Gastrocnemius medialis (tissue), 4 donors: ENCODE results near the gene TNPO2. TPM values are rescaled to one million over a fixed set of nuclear protein-coding genes. Genes with fewer than 3 reads are reported as not detected.

Experiments
- ATAC-seq, 2 donors: fragments of 150-250 bp; one replicate each; pipeline ENCODE4 v1.9.1; 2016
- DNase-seq, 2 donors: peaks; one replicate each; pipeline ENCODE4 v3.0.0-alpha.2; 2019
- H3K27ac ChIP-seq, 4 donors: fragments of 200-600 bp; sonication (generic); 1 replicate in 1 of 4; 2 replicates in 3 of 4; pipeline ENCODE4 v1.5.1; 2016 to 2018; ENCODE audit warnings: mild to moderate bottlenecking in 2 of 4, moderate library complexity in 1 of 4
- H3K27me3 ChIP-seq, 3 donors: fragments of 200-600 bp; sonication (generic) in 2 of 3; 1 replicate in 1 of 3; 2 replicates in 2 of 3; pipeline versions ENCODE4 v1.5.1 to v1.6.0; 2016 to 2019; ENCODE audit warnings: mild to moderate bottlenecking in 1 of 3, moderate library complexity in 1 of 3
- H3K36me3 ChIP-seq, 2 donors: fragments of 200-600 bp; sonication (generic) in 1 of 2; one replicate each; pipeline ENCODE4 v1.5.1; 2017 to 2018
- H3K4me1 ChIP-seq, 2 donors: fragments of 200-600 bp; sonication (generic) in 1 of 2; one replicate each; pipeline ENCODE4 v1.5.1; 2016 to 2017; ENCODE audit warnings: mild to moderate bottlenecking in 2 of 2
- H3K4me3 ChIP-seq, 4 donors: fragments of 200-600 bp; sonication (generic) in 3 of 4; 1 replicate in 1 of 4; 2 replicates in 3 of 4; pipeline ENCODE4 v1.5.1; 2016 to 2019; ENCODE audit warnings: mild to moderate bottlenecking in 2 of 4
- H3K9me3 ChIP-seq, 3 donors: fragments of 200-600 bp; sonication (generic) in 2 of 3; 1 replicate in 1 of 3; 2 replicates in 2 of 3; pipeline ENCODE4 v1.5.1; 2016 to 2019
- POLR2A ChIP-seq, 2 donors: fragments of 450-650 bp; IDR thresholded peaks; one replicate each; pipeline ENCODE4 v1.6.1; 2017; ENCODE audit warnings: antibody characterized with exemption in 2 of 2, mild to moderate bottlenecking in 2 of 2, moderate library complexity in 2 of 2
- in situ Hi-C, 4 donors: fragments of 200-750 bp; cut with MboI; loops; one replicate each; pipeline versions ENCODE4 v1.15.0 to v1.8.0; 2017; ENCODE audit warnings: low sequenced_read_pairs in 4 of 4
- intact Hi-C: fragments of 100-400 bp; cut with DNase I; formaldehyde crosslinking; loops from one replicate; pipeline ENCODE4 v1.15.1; 2023; ENCODE audit warnings: low total_unique reads
- total RNA-seq, 4 donors: library from RNA; depleted of rRNA; stranded (reverse); fragments of >200 nt; gene quantifications; one replicate each; pipeline versions ENCODE4 v1.1.0 to v1.2.3, GENCODE V29; 2016
- TF ChIP-seq, protein P1 (sequence below), 5 experiments: fragments of 450-650 bp in 3 of 5; fragments of 200-600 bp in 2 of 5; sonication (generic) in 2 of 5; IDR thresholded peaks in 4 of 5; conservative IDR thresholded peaks in 1 of 5; 1 replicate in 4 of 5; 2 replicates in 1 of 5; pipeline ENCODE4 v1.5.1; 2016 to 2019; ENCODE audit warnings: antibody characterized with exemption in 5 of 5, mild to moderate bottlenecking in 3 of 5, moderate library complexity in 3 of 5

The TNPO2 gene
- total RNA-seq, 4 donors from 2014 or later: 32.1 to 49.9 (median 42.0) TPM

DNA sequence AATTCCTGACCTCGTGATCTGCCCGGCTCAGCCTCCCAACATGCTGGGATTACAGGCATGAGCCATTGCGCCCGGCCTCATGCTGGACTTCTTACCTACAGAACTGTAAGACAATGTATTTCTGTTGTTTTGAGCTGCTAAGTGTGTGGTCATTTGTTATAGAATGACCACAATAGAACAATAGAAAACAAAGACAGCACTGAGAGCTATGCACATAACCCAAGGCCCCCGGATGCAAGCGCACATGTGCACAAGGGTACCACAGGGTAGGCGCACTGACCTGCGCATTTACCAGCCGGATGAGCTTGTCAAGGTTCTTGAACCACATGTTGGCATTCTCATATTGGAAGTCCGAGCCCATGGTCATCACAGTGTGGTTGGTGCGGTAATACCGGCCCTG, 62.8 kb downstream of the TNPO2 start:
- DNase-seq (no peak), ATAC-seq (no peak)
- intact Hi-C loops: no loop called here
- no peaks in the 10 kb centered on the region for H3K9me3 ChIP-seq
- H3K27ac ChIP-seq: no peak overlapping the region
- H3K36me3 ChIP-seq: peaks cover 0 to 78% of the 10 kb centered on the region in 2 donors
- TF ChIP-seq POLR2A (IDR thresholded peaks at IDR 0.05): no peak
- TF ChIP-seq, protein P1, sequence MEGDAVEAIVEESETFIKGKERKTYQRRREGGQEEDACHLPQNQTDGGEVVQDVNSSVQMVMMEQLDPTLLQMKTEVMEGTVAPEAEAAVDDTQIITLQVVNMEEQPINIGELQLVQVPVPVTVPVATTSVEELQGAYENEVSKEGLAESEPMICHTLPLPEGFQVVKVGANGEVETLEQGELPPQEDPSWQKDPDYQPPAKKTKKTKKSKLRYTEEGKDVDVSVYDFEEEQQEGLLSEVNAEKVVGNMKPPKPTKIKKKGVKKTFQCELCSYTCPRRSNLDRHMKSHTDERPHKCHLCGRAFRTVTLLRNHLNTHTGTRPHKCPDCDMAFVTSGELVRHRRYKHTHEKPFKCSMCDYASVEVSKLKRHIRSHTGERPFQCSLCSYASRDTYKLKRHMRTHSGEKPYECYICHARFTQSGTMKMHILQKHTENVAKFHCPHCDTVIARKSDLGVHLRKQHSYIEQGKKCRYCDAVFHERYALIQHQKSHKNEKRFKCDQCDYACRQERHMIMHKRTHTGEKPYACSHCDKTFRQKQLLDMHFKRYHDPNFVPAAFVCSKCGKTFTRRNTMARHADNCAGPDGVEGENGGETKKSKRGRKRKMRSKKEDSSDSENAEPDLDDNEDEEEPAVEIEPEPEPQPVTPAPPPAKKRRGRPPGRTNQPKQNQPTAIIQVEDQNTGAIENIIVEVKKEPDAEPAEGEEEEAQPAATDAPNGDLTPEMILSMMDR (IDR thresholded peaks at IDR 0.05 in 4 of 5, conservative IDR thresholded peaks at IDR 0.05 in 1 of 5): no peak
- H3K4me3 ChIP-seq: no peak overlapping the region
- in situ Hi-C loops: no loop called here
- no peaks in the 10 kb centered on the region for H3K27me3 ChIP-seq
- peaks cover 3 to 6% of the 10 kb centered on the region in 2 donors for H3K4me1 ChIP-seq

DNA sequence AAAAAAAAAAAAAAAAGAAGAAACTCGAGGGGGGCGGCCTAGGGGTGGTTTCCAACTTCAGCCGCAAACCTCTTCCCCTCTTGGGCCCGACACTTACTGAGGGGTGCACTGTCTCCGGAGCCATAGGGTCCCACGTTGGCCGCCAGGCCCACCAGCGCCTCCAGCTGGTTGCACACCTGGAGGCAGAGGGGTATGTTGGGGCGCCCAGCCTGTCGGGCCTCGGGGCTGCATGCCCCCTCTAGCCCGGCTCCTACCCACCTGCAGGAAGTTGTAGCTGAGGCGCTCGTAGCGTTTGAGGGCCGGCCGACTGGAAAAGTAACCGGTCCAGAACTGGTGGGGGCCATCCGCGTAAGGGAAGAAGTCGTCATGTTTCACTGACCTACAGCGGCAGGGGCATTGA, 65.8 kb downstream of the TNPO2 start:
- Histone ChIP-seq H3K9me3 (no peaks in the 10 kb centered on the region), H3K4me1 (no peaks in the 10 kb centered on the region), H3K36me3 (peaks cover 0 to 76% of the 10 kb centered on the region in 2 donors), H3K27ac (no peak overlapping the region), H3K27me3 (no peaks in the 10 kb centered on the region), H3K4me3 (no peak overlapping the region)
- DNase-seq: no peak
- intact Hi-C loops (no loop called here), in situ Hi-C loops (no loop called here)
- TF ChIP-seq, protein P1 (IDR thresholded peaks at IDR 0.05 in 4 of 5, conservative IDR thresholded peaks at IDR 0.05 in 1 of 5): no peak
- ATAC-seq: no peak

GRCh38 chr19:12656899-12657571, 66.7 kb downstream of the TNPO2 start:
- in situ Hi-C loops: no loop called here
- Histone ChIP-seq H3K4me1 (no peaks in the 10 kb centered on the region), H3K4me3 (no peak overlapping the region), H3K27ac (no peak overlapping the region), H3K36me3 (peaks cover 0 to 70% of the 10 kb centered on the region in 2 donors), H3K27me3 (no peaks in the 10 kb centered on the region), H3K9me3 (no peaks in the 10 kb centered on the region)
- ATAC-seq: no peak
- intact Hi-C loops: no loop called here
- TF ChIP-seq, protein P1 (IDR thresholded peaks at IDR 0.05 in 4 of 5, conservative IDR thresholded peaks at IDR 0.05 in 1 of 5): no peak
- no peak for TF ChIP-seq POLR2A (IDR thresholded peaks at IDR 0.05)
- no peak for DNase-seq

DNA sequence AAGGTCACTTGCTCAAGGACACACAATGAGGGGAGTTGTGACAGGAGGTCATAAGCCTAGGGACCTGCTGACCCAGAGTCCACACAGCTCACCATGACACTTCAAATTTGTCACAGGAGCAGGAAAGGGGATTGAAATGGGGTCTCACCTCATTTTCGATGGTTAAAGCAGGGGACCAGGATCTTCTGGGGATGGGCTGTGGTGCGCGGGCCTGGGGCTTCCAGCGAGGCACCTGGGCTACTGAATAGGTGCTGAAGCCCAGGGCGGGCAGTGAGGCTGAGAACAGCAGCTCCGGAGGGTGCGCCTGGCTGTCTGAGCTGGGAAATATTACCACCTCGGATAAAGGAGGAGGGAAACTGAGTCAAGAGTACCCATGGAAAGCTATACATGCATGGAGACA, 68.2 kb downstream of the TNPO2 start:
- no peak overlapping the region for H3K4me3 ChIP-seq
- no peaks in the 10 kb centered on the region for H3K4me1 ChIP-seq
- H3K27me3 ChIP-seq: no peaks in the 10 kb centered on the region
- peak in 1 of 2 donors; percentile 4 for DNase-seq
- no peaks in the 10 kb centered on the region for H3K9me3 ChIP-seq
- TF ChIP-seq, protein P1 (IDR thresholded peaks at IDR 0.05 in 4 of 5, conservative IDR thresholded peaks at IDR 0.05 in 1 of 5): no peak
- TF ChIP-seq POLR2A (IDR thresholded peaks at IDR 0.05): no peak
- no peak overlapping the region for H3K27ac ChIP-seq
- intact Hi-C loops: no loop called here
- in situ Hi-C loops: no loop called here
- ATAC-seq: no peak
- H3K36me3 ChIP-seq: peaks cover 0 to 55% of the 10 kb centered on the region in 2 donors

DNA sequence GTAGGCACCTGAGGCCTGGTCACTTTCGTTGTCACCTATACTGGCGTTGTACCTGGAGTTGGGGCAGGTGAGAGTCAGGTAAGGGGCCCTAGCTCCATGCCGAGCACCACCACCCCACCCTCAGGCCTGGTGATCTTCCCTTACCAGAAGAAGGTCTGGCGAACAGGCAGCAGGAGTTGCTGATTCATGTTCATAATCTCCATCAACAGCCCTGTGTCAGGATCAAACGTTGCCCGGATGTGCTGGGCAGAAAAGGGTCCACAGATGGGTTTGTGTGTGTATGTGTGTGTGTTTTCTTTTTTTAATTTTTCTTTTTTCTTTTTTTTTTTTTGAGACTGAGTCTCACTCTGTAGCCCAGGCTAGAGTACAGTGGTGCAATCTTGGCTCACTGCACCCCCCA, 71.5 kb downstream of the TNPO2 start:
- H3K4me3 ChIP-seq: no peak overlapping the region
- DNase-seq (no peak), ATAC-seq (no peak)
- intact Hi-C loops: no loop called here
- in situ Hi-C loops: no loop called here
- H3K27ac ChIP-seq: no peak overlapping the region
- no peaks in the 10 kb centered on the region for H3K27me3 ChIP-seq
- peaks cover 3 to 9% of the 10 kb centered on the region in 2 donors for H3K4me1 ChIP-seq
- H3K36me3 ChIP-seq: peaks cover 0 to 29% of the 10 kb centered on the region in 2 donors
- TF ChIP-seq POLR2A (IDR thresholded peaks at IDR 0.05): no peak
- TF ChIP-seq, protein P1 (IDR thresholded peaks at IDR 0.05 in 4 of 5, conservative IDR thresholded peaks at IDR 0.05 in 1 of 5): no peak
- H3K9me3 ChIP-seq: no peaks in the 10 kb centered on the region
